ENCODE data around the gene MYZAP.

GRCh38 chr15:57619746-57620145, 28.0 kb downstream of the MYZAP start:
- no peak for TF ChIP-seq CTCF (IDR thresholded peaks at IDR 0.05)
- TF ChIP-seq TCF7L2 (IDR thresholded peaks at IDR 0.05; ENCODE audit: low read depth, low read length): no peak
